ENCODE data around the gene UNC5CL. TPM values are rescaled to one million over a fixed set of nuclear protein-coding genes. Genes with fewer than 3 reads are reported as not detected.

Gene UNC5CL
- total and polyA plus RNA-seq, 2 experiments from 2014 or later = 0.87 to 1.2 TPM

DNA sequence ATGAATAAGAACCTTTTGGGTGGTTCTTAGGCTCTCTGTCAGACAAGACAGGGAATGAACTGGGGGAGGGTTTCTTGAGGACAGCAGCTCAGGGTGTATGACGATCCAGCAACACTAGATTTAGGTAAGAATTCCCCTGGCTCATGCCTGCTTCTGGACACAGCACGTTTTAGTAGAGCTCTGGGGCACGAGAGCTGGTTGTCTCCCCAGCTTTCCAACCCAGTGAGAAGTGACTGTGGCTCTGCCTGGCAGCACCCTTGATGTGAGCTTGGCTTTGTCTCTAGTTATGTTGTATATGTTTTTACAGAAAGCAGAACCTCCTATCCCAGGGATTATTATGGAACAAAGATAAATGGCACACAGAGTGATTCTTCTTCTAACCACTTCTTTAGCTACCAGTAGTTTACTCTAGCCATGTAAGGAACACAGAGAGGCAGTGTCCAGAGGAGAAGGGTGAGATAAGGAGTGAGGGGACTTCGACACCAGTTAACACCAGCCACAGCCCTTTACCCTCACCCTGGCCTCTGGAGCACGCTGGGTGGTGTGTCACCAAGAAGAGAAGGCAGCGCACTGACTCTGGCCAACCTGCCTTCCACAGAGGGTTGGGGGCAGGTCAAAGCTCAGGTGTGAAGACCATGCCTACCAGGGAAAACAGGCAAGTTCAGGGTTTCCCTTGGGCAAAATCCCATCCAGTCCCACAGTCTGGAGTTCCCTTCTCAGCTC is 17.9 kb upstream of the UNC5CL start (continued):
- TF ChIP-seq, protein P1, sequence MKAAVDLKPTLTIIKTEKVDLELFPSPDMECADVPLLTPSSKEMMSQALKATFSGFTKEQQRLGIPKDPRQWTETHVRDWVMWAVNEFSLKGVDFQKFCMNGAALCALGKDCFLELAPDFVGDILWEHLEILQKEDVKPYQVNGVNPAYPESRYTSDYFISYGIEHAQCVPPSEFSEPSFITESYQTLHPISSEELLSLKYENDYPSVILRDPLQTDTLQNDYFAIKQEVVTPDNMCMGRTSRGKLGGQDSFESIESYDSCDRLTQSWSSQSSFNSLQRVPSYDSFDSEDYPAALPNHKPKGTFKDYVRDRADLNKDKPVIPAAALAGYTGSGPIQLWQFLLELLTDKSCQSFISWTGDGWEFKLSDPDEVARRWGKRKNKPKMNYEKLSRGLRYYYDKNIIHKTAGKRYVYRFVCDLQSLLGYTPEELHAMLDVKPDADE (IDR thresholded peaks at IDR 0.05) = no peak
- no peak for TF ChIP-seq JUNB (IDR thresholded peaks at IDR 0.05; ENCODE audit: unreplicated experiment)
- no peak for TF ChIP-seq ZNF331 (CRISPR knock-in tag; IDR thresholded peaks at IDR 0.05; ENCODE audit: low read depth)
- TF ChIP-seq ZNF114 (CRISPR knock-in tag; IDR thresholded peaks at IDR 0.05) = no peak

DNA sequence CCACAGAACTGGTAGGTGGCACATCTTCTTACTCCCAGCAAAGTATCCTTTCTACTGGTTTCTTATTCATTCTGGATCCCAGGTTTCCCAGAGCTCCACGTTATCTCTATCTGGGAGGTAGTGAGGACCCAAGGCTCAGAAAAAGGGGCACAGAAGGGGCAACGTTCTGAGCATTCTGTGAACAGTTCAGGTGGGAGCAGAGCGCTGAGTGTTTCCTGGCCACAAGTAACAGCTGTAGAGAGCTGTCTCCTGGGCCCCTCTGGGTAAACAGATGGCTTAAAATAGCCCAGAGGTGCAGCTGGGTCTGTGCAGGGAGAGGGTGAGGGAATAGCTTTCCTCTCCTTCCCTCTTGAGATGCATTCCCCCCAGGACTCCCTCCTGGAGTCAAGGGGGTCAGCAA is 16.1 kb upstream of the UNC5CL start:
- Histone ChIP-seq H3K36me3 (ENCODE audit: insufficient read depth) (no peaks in the 10 kb centered on the region), H3F3A (replicated peaks; ENCODE audit: low read depth) (no peaks in the 10 kb centered on the region), H3K27me3 (ENCODE audit: insufficient read depth) (no peaks in the 10 kb centered on the region), H2AFZ (no peak overlapping the region), H3K27ac (ENCODE audit: low read depth) (no peak overlapping the region), H4K20me1 (replicated peaks; ENCODE audit: insufficient read depth) (no peaks in the 10 kb centered on the region), H3K4me1 (ENCODE audit: insufficient read depth) (peaks cover 12% of the 10 kb centered on the region), H3K79me2 (replicated peaks; ENCODE audit: insufficient read depth) (no peaks in the 10 kb centered on the region), H3K4me3 (no peak overlapping the region), H3K9me2 (ENCODE audit: insufficient read depth) (no peaks in the 10 kb centered on the region), H3K4me2 (no peak overlapping the region)
- no peaks in the 10 kb centered on the region for H3K36me3 Mint-ChIP-seq (ENCODE audit: low read depth)
- DNase-seq (ENCODE audit: low spot score) (no peak), ATAC-seq (no peak)
- H3K4me3 Mint-ChIP-seq = no peak overlapping the region
- H3K27me3 Mint-ChIP-seq (ENCODE audit: insufficient read depth, low read depth, poor library complexity) = peaks cover 2% of the 10 kb centered on the region
- H3K4me1 Mint-ChIP-seq = peaks cover 27% of the 10 kb centered on the region
- H3K9me3 Mint-ChIP-seq = no peaks in the 10 kb centered on the region
- H3K27ac Mint-ChIP-seq = no peak overlapping the region
- TF ChIP-seq POLR2AphosphoS5 (IDR thresholded peaks at IDR 0.05; ENCODE audit: low read depth) (no peak), STAT1 (IDR thresholded peaks at IDR 0.05; ENCODE audit: unreplicated experiment) (no peak), NANOG (IDR thresholded peaks at IDR 0.05; ENCODE audit: borderline replicate concordance) (no peak), CREB1 (CRISPR knock-in tag; IDR thresholded peaks at IDR 0.05; ENCODE audit: low read depth) (no peak), ZNF114 (CRISPR knock-in tag; IDR thresholded peaks at IDR 0.05) (no peak), ZNF331 (CRISPR knock-in tag; IDR thresholded peaks at IDR 0.05; ENCODE audit: low read depth) (no peak)
- TF ChIP-seq, protein P2, sequence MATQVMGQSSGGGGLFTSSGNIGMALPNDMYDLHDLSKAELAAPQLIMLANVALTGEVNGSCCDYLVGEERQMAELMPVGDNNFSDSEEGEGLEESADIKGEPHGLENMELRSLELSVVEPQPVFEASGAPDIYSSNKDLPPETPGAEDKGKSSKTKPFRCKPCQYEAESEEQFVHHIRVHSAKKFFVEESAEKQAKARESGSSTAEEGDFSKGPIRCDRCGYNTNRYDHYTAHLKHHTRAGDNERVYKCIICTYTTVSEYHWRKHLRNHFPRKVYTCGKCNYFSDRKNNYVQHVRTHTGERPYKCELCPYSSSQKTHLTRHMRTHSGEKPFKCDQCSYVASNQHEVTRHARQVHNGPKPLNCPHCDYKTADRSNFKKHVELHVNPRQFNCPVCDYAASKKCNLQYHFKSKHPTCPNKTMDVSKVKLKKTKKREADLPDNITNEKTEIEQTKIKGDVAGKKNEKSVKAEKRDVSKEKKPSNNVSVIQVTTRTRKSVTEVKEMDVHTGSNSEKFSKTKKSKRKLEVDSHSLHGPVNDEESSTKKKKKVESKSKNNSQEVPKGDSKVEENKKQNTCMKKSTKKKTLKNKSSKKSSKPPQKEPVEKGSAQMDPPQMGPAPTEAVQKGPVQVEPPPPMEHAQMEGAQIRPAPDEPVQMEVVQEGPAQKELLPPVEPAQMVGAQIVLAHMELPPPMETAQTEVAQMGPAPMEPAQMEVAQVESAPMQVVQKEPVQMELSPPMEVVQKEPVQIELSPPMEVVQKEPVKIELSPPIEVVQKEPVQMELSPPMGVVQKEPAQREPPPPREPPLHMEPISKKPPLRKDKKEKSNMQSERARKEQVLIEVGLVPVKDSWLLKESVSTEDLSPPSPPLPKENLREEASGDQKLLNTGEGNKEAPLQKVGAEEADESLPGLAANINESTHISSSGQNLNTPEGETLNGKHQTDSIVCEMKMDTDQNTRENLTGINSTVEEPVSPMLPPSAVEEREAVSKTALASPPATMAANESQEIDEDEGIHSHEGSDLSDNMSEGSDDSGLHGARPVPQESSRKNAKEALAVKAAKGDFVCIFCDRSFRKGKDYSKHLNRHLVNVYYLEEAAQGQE (IDR thresholded peaks at IDR 0.05; ENCODE audit: unreplicated experiment) = no peak
- TF ChIP-seq, protein P3, sequence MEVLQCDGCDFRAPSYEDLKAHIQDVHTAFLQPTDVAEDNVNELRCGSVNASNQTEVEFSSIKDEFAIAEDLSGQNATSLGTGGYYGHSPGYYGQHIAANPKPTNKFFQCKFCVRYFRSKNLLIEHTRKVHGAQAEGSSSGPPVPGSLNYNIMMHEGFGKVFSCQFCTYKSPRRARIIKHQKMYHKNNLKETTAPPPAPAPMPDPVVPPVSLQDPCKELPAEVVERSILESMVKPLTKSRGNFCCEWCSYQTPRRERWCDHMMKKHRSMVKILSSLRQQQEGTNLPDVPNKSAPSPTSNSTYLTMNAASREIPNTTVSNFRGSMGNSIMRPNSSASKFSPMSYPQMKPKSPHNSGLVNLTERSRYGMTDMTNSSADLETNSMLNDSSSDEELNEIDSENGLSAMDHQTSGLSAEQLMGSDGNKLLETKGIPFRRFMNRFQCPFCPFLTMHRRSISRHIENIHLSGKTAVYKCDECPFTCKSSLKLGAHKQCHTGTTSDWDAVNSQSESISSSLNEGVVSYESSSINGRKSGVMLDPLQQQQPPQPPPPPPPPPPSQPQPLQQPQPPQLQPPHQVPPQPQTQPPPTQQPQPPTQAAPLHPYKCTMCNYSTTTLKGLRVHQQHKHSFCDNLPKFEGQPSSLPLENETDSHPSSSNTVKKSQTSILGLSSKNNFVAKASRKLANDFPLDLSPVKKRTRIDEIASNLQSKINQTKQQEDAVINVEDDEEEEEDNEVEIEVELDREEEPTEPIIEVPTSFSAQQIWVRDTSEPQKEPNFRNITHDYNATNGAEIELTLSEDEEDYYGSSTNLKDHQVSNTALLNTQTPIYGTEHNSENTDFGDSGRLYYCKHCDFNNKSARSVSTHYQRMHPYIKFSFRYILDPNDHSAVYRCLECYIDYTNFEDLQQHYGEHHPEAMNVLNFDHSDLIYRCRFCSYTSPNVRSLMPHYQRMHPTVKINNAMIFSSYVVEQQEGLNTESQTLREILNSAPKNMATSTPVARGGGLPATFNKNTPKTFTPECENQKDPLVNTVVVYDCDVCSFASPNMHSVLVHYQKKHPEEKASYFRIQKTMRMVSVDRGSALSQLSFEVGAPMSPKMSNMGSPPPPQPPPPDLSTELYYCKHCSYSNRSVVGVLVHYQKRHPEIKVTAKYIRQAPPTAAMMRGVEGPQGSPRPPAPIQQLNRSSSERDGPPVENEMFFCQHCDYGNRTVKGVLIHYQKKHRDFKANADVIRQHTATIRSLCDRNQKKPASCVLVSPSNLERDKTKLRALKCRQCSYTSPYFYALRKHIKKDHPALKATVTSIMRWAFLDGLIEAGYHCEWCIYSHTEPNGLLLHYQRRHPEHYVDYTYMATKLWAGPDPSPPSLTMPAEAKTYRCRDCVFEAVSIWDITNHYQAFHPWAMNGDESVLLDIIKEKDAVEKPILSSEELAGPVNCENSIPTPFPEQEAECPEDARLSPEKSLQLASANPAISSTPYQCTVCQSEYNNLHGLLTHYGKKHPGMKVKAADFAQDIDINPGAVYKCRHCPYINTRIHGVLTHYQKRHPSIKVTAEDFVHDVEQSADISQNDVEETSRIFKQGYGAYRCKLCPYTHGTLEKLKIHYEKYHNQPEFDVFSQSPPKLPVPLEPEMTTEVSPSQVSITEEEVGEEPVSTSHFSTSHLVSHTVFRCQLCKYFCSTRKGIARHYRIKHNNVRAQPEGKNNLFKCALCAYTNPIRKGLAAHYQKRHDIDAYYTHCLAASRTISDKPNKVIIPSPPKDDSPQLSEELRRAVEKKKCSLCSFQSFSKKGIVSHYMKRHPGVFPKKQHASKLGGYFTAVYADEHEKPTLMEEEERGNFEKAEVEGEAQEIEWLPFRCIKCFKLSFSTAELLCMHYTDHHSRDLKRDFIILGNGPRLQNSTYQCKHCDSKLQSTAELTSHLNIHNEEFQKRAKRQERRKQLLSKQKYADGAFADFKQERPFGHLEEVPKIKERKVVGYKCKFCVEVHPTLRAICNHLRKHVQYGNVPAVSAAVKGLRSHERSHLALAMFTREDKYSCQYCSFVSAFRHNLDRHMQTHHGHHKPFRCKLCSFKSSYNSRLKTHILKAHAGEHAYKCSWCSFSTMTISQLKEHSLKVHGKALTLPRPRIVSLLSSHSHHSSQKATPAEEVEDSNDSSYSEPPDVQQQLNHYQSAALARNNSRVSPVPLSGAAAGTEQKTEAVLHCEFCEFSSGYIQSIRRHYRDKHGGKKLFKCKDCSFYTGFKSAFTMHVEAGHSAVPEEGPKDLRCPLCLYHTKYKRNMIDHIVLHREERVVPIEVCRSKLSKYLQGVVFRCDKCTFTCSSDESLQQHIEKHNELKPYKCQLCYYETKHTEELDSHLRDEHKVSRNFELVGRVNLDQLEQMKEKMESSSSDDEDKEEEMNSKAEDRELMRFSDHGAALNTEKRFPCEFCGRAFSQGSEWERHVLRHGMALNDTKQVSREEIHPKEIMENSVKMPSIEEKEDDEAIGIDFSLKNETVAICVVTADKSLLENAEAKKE (CRISPR knock-in tag; IDR thresholded peaks at IDR 0.05) = no peak
- TF ChIP-seq, protein P1 (IDR thresholded peaks at IDR 0.05) = no peak

Measured in GM23338 (cell line).